NB4 (cell line): ENCODE measurements around the gene EXOSC7.
A peak's percentile ranks its signal among the peaks of the same experiment; 100 is the strongest.

Source experiments
- TF ChIP-seq, protein P1 (sequence below): IDR thresholded peaks from one replicate; pipeline ENCODE4 v1.5.1; 2012; ENCODE audit warnings: low read depth, low read length
- TF ChIP-seq, protein P2 (sequence below): IDR thresholded peaks from 2 replicates; pipeline ENCODE4 v1.6.1; 2011; ENCODE audit warnings: low read depth, low read length

DNA sequence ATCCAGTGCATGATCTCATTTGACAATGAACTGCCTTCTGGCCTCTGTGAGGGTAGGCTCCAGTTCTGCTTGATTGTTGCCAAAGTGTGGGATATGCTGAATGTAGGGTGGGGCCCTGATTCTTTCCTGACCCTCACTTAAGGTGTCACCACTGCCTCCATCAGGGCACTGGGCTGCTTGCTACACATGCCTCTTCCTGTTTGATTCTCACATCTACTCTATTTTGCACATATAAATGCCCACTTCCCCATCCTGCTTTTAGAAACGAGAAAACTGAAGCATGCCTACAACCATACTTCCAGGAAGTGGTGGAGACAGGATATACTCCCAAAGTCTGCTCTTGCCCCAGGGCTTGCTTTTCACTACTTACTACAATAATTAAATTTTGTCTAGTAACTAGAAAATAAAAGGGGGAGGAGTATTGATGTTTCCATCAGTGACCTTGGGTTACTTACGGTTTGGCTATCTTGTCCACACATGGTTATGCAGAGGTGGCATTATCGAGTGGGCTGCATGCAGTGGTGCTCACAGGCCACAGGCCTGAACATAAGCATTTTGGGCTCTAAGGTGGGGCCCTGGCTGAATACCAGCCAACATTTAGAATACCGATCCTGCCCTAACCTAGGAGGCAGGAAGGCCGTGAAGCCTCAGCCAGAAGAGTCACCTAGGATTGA, 6.8 kb upstream of the EXOSC7 start:
- TF ChIP-seq, protein P1, sequence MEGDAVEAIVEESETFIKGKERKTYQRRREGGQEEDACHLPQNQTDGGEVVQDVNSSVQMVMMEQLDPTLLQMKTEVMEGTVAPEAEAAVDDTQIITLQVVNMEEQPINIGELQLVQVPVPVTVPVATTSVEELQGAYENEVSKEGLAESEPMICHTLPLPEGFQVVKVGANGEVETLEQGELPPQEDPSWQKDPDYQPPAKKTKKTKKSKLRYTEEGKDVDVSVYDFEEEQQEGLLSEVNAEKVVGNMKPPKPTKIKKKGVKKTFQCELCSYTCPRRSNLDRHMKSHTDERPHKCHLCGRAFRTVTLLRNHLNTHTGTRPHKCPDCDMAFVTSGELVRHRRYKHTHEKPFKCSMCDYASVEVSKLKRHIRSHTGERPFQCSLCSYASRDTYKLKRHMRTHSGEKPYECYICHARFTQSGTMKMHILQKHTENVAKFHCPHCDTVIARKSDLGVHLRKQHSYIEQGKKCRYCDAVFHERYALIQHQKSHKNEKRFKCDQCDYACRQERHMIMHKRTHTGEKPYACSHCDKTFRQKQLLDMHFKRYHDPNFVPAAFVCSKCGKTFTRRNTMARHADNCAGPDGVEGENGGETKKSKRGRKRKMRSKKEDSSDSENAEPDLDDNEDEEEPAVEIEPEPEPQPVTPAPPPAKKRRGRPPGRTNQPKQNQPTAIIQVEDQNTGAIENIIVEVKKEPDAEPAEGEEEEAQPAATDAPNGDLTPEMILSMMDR, result peak; percentile 9
- TF ChIP-seq, protein P2, sequence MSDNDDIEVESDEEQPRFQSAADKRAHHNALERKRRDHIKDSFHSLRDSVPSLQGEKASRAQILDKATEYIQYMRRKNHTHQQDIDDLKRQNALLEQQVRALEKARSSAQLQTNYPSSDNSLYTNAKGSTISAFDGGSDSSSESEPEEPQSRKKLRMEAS, result peak; percentile 77
